DMS53 treated with DMSO at 0.1 percent for 48 hours (cell line): ENCODE data around the gene FAM3A.

Experiments
- DNase-seq: peaks from one replicate; lab custom pipeline; 2025; ENCODE audit not compliant: unreplicated experiment; lab: John Stamatoyannopoulos, UW

Gene FAM3A

GRCh38 chrX:154463611-154464220 lies 52.3 kb downstream of the FAM3A start:
- no peak for DNase-seq

- no peak for DNase-seq
Measured at GRCh38 chrX:154462396-154462795, 53.6 kb downstream of the FAM3A start.

- DNase-seq = no peak
Measured at GRCh38 chrX:154460326-154460725, 55.7 kb downstream of the FAM3A start.

GRCh38 chrX:154459832-154460231 lies 56.2 kb downstream of the FAM3A start:
- no peak for DNase-seq

GRCh38 chrX:154458954-154459778 lies 56.9 kb downstream of the FAM3A start:
- no peak for DNase-seq

- DNase-seq = no peak
Measured at GRCh38 chrX:154458116-154458953, 57.7 kb downstream of the FAM3A start, which contains the start of gene PLXNA3. PLXNA3 (plus strand) TSS chrX:154458281; CDS start chrX:154460184, 1,903 bp downstream.

- DNase-seq = peak; percentile 42
Measured at GRCh38 chrX:154457491-154458115, 58.4 kb downstream of the FAM3A start.
